NCI-H510A treated with DMSO at 0.1 percent for 48 hours (cell line): ENCODE results near the gene SENP2.
"Not testable (repeated sequence)": the region's sequence is repeated elsewhere in the genome, so short reads cannot be mapped to it uniquely, and the experiment has no call there.

Source experiments
- DNase-seq: peaks from one replicate; lab custom pipeline; 2025; lab: John Stamatoyannopoulos, UW

The SENP2 gene

GRCh38 chr3:185585859-185586685, at the start of gene SENP2:
TSS of gene SENP2 (plus strand) at chr3:185586295. CDS start at chr3:185586414, 119 bp downstream.
- peak; percentile 96 for DNase-seq

- DNase-seq, result peak; percentile 37
These were observed 48.6 kb upstream of the SENP2 start for GRCh38 chr3:185537369-185537970.

- no peak for DNase-seq
These were observed 46.2 kb upstream of the SENP2 start for GRCh38 chr3:185539934-185540333.

- no peak for DNase-seq
These were observed 45.4 kb upstream of the SENP2 start for GRCh38 chr3:185540695-185541094.

- no peak for DNase-seq
These were observed 37.0 kb upstream of the SENP2 start for GRCh38 chr3:185549122-185549521.

- DNase-seq, result no peak
These were observed 36.4 kb upstream of the SENP2 start for GRCh38 chr3:185549651-185550111.

- peak; percentile 11 for DNase-seq
These were observed 33.7 kb upstream of the SENP2 start, which contains the start of gene LIPH for GRCh38 chr3:185552358-185552877. TSS of gene LIPH (minus strand) at chr3:185552588. CDS start at chr3:185552471, 117 bp downstream.

GRCh38 chr3:185555101-185555501, 31.0 kb upstream of the SENP2 start:
- no peak for DNase-seq

- no peak for DNase-seq
These were observed 30.2 kb upstream of the SENP2 start for GRCh38 chr3:185555860-185556347.

GRCh38 chr3:185556640-185557039, 29.5 kb upstream of the SENP2 start:
- DNase-seq, result not testable (repeated sequence)

GRCh38 chr3:185558395-185558794, 27.7 kb upstream of the SENP2 start:
- no peak for DNase-seq

GRCh38 chr3:185559706-185560090, 26.4 kb upstream of the SENP2 start:
- DNase-seq, result no peak

GRCh38 chr3:185560676-185561075, 25.4 kb upstream of the SENP2 start:
- no peak for DNase-seq

- no peak for DNase-seq
These were observed 24.6 kb upstream of the SENP2 start for GRCh38 chr3:185561374-185561943.

GRCh38 chr3:185561958-185562357, 24.1 kb upstream of the SENP2 start:
- peak; percentile 9 for DNase-seq

GRCh38 chr3:185572183-185572582, 13.9 kb upstream of the SENP2 start:
- no peak for DNase-seq

GRCh38 chr3:185575108-185575869, 10.8 kb upstream of the SENP2 start:
- DNase-seq, result peak; percentile 59

- no peak for DNase-seq
These were observed 3.9 kb upstream of the SENP2 start for GRCh38 chr3:185582236-185582635.

GRCh38 chr3:185582871-185583270, 3.2 kb upstream of the SENP2 start:
- no peak for DNase-seq

- DNase-seq, result no peak
These were observed 2.2 kb upstream of the SENP2 start for GRCh38 chr3:185583925-185584324.

GRCh38 chr3:185584686-185585085, 1.4 kb upstream of the SENP2 start:
- DNase-seq, result no peak

- peak; percentile 45 for DNase-seq
These were observed 607 bp upstream of the SENP2 start for GRCh38 chr3:185585518-185585858.
